Embryonic facial prominence (tissue), 1 donor: Measurements from ENCODE around the gene PRM3.
"Not testable (repeated sequence)": the region's sequence is repeated elsewhere in the genome, so short reads cannot be mapped to it uniquely, and the experiment has no call there.

Experiments used
- DNase-seq: peaks from one replicate; pipeline ENCODE4 v3.0.0-alpha.2; 2016; ENCODE audit errors: extremely low spot score

PRM3 gene

DNA sequence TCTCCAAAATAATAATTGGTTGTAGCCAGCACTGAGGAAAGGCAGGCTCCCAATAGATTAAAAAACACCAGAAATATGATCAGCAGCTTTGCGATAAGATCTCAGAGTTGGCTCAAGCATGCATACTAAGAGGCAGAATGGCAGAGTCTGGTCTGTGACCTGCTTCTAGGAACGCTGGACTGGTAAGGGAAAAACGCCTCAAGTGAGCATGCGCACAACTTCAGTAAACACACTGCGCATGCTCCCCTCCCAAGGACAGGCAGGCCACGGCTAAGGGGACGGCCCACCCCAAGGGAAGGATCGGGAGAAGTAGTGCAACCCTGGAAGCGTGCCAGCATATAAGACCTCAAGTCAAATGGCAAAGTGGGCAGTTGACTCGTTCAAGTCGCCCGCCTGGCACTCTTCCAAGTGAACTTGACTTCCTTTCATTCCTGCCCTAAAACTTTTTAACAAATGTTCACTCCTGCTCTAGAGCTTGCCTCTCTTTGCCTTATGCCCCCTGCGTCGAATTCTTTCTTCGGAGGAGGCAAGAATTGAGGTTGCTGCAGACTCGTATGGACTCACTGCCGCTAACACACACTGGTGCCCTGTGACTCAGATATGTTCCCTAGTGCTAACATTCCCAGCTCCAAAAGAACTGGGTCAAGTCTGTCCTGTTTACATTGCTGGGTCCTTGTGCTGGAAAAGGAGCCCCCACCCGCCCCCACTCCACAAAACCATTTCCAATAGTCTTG, 30.1 kb upstream of the PRM3 start:
- DNase-seq = no peak

DNA sequence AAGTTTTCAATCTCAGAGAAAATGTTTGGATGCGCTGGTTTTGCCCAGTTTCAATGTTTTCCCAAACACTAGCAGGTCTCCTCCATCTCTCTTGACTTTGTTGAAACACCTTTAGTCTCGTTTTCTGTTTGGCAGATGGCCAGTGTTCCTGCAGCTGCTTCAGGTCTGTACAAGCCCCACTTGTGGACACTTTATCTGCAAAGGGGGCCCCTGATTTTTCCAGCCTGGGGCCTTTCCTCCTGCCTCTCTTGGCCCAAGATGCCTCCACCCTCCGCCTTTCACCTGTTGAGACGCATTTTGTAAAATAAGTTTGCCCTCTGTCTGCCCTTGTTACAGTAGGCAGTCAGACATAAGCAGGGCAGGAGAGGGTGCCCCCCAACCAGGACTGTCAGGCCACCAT, 29.5 kb upstream of the PRM3 start:
- DNase-seq = no peak

DNA sequence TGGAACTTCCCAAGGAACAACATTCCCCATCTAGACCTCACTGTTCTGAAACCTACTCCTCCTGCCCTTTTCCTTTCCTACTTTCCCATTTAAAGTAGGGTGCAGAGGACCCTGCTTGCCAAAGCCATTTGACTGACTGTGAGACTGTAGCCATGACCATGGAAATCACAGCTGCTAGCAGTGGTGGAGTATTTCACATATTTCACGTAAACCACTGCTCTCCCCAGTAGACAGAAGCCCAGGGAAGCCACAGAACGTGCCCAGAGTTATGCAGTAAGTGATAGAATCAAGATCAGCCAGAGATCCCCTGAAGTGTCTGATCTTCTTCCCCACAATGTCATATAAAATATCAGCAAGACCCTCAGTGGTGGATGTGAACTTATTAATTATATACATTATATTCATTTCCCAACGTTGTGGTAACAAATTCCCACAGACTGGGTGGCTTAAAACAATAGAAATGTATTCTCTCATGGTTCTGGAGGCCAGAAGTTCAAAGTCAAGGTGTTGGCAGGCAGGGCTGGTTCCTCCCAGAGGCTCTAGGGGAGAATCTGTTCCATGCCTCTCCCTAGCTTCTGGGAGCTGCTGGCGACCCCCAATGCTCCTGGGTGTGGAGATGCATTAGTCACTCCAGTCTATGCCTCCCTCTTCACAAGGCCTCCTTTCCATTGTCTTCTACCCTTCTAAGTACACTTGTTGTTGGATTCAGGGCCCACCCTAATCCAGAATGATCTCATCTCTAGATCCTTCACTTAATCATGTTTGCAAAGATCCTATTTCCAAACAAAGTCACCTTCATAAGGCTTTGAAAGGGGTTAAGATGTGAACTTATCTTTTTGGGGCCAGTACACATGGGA, 28.4 kb upstream of the PRM3 start:
- no peak for DNase-seq

DNA sequence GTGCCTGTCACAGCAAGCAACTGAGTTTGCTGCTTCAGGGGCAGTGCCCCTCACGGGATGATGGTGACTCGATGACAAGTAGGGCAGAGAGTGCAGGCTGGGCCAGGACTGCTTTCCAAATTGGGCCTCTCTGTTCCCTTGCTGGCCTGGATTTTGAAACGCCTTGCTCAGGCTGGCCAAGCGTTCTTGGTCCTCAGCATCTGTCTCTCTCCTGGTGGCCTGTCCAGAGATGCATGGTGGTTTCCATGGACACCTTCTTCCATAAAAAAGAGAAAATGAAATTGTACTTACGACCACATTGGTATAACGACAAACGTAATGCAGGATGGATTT, 27.1 kb upstream of the PRM3 start:
- DNase-seq = no peak

DNA sequence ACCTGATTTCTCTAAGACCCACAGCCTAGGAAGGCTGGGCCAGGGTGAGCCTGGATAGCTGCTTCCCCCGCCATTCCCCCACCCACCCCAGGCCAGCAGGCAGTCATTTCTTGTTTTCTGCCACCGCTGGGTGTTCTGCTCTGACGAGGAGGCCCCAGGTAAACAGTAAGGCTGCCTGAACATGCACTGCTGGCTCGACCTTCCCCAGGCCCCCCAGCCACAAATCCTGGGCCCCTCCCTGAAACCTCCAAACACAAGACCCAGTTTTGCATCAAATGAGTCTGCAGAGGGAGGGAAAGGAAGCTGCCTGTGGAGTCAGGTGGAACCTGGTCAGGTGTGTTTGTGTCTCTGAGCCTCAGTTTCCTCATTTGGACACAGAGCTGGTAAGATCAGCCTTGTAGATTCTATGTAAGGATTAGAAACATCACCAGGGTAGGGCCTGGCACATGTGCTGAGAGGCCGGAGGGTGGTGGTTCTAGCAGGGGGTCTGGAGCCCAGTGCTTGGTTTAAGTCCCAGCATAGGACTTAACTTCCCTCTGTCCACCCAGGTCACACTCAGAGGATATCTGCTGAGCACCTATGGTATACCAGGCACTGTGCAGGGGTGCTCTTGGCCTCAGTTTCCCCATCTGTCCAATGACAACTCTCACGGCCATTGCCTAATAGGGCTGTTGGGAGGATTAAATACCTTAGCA, 26.6 kb upstream of the PRM3 start:
- no peak for DNase-seq

DNA sequence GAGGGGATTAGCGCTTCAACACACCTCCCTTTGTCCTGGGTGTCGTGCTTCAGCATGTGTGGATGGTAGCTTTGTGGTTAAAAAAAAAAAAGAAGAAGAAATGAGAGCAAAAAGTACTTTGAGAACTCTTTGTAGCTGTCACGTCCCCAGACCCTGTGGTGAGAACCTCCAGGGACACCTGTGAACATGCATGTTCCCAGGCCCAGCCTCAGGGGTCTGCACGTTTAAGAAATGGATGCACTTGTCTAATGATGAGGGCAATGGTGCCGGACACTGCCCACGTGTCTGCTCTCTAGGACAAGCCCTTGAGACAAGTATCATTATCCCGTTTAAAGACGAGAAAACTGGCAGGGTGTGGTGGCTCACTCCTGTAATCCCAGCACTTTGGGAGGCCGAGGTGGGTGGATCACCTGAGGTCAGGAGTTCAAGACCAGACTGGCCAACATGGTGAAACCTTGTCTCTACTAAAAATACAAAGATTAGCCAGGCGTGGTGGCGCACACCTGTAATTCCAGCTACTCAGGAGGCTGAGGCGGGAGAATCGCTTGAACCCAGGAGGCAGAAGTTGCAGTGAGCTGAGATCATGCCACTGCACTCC, 25.6 kb upstream of the PRM3 start:
- DNase-seq = not testable (repeated sequence)

DNA sequence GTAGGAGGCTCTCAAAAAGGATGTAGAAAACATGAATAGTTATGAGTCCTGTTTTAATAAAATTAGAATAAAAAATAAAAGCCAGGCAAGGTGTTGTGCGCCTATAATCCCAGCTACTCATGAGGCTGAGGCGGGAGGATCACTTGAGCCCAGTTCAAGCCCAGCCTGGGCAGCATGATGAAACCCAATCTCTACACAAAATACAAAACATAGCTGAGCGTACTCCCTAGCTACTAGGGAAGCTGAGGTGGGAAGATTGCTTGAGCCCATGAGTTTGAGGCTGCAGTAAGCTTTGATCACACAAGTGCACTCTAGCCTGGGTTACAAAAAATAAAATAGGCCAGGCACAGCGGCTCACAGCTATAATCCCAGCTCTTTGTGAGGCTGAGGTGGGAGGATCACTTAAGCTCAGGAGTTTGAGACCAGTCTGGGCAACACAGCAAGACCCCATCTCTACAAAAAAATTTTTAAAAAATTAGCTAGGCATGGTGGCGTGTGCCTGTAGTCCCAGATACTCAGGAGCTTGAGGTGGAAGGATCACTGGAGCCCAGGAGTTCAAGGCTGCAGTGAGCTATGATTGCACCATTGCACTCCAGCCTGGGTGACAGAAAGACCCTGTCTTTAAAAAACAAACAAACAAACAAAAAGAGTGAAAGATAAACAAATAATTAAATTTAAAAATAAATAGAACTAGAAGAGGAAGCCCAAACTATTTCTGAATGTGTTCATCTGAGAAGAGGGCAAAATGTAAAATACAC, 24.9 kb upstream of the PRM3 start:
- DNase-seq = no peak

DNA sequence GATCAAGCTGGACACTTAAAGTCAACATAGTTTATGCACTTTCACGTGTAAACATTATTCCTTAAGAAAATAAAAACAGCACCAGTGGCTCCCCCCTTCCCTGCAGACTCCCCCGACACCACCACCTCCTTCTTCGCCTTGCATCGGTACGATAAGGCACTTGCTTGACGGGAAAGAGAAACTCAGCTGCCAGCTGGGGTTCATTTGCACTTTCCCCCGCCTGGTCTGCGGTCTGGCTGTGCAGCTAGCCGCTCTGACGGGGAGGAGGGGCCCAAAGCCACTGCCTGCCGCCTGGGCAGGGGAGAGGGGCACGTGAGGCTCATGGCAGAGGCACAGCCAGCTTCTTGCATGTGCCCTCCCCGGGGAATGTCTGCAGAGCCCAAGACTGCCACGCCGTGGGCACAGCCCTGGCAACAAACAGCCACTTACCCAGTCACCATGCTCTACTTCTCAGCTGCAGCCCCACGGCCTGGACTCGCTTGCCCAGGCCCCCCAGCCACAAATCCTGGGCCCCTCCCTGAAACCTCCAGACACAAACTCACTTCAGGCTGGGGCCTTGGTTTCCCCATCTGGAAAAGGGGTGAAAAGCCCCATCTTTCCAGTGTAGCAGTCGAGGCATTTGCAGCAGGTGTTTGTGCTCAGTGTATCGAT, 24.2 kb upstream of the PRM3 start:
- DNase-seq = no peak

DNA sequence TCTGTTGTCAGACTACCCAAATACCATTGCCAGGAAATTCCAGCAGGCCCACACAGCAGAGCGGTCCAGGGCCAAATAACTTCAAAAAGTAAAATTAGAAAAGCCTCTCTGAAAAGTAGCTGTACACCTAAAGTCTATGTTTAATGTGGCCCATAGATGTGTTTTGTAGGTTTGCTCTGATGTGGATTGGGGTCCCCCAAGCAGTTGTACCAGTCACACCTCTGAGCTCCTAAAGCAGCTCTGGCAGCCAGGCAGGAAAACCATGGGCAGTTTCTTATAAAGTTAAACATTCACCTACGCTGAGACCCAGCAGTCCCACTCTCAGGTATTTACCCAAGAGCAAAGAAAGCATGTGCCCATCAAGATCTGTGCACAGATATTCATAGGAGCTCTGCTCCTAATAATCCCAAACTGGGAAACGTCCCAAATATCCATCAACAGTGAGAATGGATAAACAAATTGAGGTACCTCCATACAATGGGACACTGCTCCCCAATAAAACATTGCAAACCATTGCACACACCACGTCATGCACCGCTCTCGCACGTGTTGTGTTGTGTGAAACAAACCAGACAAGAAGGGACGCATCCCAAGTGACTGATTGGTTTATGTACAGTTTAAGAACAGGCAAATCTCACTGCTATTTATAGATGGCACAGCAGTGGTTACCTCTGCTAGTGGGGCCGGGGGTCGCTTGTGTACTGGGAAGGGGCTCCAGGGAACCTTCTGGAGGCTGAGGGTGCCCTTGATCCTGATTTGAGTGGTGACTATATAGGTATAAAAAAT, 23.5 kb upstream of the PRM3 start:
- DNase-seq = no peak

DNA sequence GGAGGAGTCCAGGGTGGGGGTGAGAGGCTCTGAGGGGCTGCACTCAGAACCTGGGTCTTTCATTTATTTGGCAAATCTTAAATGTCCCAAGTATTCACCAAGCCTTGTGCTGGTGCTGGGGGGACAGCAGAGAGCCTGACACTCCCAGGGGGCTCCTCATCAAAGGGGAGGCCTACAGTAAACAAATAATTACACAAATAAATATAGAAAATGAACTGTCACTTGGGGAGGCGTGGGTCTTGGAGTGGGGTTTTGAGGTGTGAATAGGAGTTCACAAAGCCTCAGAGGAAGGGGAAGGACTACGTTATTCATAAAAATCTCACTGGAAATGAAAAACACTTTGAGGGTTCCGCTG, 22.9 kb upstream of the PRM3 start:
- DNase-seq = no peak

DNA sequence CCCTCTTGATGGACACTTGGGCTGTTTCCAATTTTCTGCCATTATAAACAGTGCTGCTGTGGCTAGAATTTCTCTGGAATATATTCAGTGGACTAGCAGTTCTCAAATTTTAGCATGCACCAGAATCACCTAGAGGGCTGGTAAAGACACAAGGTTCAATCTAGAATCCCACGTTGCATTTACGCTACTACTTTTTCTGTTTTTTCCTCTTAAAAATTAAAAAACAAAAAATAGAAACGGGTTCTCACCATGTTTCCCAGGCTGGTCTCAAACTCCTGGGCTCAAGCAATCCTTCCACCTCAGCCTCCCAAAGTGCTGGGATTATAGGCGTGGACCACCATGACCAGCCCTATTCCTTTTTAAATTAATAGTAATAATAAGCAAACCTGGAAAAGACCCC, 22.2 kb upstream of the PRM3 start:
- no peak for DNase-seq

DNA sequence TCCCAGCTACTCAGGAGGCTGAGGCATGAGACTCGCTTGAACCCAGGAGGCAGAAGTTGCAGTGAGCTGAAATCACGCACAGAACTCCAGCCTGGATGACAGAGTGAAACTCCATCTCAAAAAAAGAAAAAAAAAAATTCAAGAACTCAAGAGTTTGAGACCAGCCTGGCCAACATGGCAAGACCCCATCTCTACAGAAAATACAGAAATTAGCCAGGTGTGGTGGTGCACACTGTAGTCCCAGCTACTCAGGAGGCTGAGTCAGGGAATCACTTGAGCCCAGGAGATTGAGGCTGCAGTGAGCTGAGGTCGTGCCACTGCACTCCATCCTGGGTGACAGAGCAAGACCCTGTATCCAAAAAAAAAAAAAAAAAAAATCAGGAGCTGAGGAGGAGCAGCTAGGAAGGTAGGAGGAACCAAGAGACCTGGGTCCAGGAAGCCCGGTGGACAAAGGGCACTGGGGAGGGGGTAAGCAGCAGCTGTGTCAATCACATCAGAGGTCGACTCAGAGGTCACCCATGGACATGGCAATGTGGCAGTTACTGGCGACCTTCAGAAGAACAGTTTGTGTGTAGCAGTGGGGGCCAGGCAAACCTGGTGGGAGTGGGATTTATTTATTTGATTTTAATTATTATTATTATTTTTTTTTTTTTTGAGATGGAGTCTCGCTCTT, 18.8 kb upstream of the PRM3 start:
- no peak for DNase-seq

DNA sequence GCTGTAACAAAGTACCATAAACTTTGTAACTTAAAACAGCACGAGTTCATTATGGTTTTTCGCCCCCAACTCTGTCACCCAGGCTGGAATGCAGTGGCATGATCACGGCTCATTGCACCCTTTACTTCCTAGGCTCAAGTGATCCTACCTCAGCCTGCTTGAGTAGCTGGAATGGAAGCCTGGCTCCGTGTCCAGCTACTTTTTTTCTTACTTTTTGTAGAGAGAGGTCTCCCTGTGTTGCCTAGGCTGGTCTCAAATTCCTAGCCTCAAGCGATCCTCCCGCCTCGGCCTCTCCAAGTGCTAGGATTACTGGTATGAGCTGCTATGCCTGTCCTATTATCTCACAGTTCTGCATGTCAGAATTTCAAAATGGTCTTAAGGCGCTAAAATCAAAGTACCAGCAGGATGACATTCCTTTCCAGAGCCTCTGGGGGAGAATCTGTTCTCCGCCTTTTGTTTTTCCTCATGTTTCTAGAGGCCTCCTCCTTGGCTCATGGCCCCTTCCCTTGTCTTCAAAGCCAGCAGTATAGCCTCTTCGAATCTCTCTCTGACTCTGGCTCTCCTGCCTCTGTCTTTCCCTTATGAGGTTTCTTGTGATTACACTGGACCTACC, 17.8 kb upstream of the PRM3 start:
- DNase-seq = no peak

DNA sequence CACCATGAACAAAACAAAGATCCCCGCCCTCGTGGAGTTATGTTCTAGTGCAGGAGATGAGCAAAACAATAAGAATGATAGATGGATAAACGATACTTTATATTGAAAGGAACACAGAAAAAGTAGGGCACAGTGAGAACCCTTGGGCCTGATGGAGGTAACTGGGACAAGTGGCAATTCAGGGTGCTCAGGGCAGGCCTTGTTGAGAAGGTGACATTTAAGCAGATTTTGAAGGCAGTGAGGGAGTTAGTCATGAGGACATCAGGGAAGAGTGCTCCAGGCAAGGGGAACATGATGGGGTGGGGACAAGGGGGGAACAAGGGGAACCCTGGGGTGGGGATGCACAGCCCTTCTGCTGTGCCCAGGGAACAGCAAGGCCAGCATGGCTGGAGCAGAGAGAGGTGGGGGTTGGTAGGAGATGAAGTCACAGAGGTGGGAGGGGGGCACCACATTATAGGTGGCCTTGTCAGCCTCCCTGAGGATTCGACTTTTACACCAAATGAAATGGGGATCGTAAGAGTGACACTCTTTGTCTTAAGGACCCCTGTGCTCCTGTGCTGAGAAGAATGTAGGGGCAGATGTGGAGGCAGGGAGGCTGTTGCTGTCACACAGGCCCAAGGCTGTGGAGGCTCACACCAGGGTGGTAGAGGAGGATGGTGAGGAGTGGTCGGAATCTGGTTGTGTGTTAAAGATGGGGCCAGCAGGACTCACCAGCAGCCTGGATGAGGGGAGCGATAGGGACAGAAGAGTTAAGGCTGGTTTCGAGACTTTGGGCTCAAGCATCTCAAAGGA, 16.9 kb upstream of the PRM3 start:
- DNase-seq = no peak

DNA sequence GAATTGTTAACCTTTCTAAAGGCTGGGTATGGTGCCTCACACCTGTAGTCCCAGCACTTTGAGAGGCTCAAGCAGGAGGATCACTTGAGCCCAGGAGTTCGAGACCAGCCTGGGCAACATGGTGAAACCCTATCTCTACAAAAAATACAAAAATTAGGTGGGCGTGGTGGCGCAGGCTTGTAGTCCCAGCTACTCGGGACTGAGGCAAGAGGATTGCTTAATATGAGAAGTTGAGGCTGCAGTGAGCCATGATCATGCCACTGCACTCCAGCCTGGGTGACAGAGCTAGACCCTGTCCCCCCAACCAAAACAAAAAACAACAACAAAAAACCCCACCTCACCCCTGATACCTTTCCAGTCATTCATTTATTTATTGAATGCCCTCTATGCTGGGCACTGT, 16.3 kb upstream of the PRM3 start:
- not testable (repeated sequence) for DNase-seq

DNA sequence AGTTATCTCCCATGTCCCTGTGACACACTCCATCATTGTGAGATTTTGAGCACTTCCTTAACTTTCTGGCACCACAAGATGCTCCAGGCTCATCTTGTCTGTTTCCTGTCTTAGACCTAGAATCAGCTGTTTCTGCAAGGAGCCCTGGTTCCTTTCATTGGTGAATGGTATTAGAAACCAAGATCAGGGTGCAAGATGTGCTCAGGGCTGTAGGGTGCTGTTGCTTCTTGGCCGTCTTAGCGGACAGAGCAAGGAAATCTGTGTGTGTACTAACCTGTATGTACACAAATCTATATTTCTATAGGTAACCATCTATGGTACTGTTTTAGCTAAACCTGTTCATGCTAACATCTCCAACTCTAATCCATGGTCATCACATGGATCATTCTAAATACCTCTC, 15.8 kb upstream of the PRM3 start:
- no peak for DNase-seq

DNA sequence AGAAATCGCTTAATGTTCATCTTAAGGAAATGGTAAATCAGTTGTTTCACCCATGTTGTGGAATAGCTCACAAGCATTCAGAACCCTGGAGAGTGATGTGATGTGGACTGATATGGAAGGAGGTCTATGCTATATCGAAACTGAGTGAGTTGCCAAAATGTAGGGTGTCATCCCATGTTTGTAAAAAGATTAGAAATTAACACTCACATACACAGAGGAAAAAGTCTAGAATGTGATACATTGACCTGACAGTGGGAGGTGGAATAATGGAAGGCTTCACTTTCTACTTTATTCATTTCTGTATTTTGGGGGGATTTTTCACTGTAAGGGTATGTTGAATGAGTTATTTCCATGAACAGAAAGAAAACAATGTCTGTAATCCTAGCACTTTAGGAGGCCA, 12.4 kb upstream of the PRM3 start:
- no peak for DNase-seq

DNA sequence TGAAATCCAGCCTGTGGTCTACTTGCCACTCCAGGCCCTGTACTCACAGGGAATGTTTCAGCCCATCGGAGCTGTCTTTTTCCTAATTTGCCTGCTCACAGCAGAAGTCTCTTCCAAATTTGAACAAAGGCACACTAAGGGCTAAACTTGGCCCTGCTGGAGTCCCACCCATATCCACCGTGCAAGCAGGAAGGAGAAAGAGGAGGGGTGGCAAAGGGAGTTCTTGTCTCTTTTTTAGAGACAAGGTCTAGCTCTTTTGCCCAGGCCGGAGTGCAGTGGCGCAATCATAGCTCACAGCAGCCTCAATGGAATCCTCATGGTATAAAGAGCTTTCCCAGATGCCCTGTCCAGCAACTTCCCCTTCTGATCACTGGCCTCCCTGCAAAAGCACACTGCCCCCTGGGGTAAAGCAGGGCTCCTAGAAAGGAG, 10.4 kb upstream of the PRM3 start:
- DNase-seq = no peak
